ENCODE measurements around the gene CAPN2. TPM values are rescaled to one million over a fixed set of nuclear protein-coding genes. Genes with fewer than 3 reads are reported as not detected.

Gene CAPN2
- total RNA-seq, 1 donor from 2014 or later = 253 TPM

DNA sequence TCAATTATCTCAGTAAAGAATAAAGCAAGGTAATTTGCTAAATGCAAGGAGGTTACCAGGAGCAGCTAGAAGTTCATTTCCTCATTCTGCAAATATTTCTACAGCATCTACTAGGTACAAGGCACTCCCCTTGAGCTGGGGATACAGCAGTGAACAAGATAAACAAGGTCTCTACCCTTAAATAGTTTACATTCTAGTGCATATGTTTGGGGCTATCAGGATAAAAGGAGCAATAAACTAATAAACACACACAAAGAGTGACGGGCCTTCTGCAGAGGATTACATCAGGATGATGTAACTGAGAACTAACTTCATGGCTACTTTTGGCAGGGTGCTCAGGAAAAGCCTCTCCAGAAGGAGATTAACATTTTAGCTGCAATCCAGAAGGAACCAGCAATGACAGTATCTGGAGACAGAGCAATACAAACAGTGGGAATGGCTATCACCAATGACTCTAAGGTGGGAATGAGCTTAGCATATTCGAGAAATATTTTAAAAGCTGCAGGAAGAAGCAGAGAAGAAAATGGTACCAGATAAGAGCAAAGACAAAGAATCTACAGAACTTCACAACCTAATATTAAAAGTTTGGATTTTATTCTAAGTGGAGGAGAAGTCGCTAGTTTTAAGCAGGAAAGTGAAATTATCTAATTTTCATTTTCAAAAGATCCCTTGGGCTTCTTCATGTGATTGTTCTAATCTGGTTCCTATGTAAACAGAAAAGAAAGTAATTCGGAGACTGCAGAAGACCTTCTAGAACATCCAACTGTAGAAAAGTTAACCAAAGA lies 107.6 kb downstream of the CAPN2 start:
- H3K9me3 ChIP-seq = no peaks in the 10 kb centered on the region
- H3K27me3 ChIP-seq (ENCODE audit: low read depth) = no peaks in the 10 kb centered on the region
- intact Hi-C loops (cut with DNase I) = no loop called here
- H3K27ac ChIP-seq = peak overlapping the region; percentile 18
- DNase-seq = no peak
- peaks cover 44% of the 10 kb centered on the region for H3K4me1 ChIP-seq
- no peak overlapping the region for H3K4me3 ChIP-seq
- ATAC-seq = peak; percentile 51 to 53
- peaks cover 19% of the 10 kb centered on the region for H3K36me3 ChIP-seq
- no peak for TF ChIP-seq CTCF (IDR thresholded peaks at IDR 0.05)

DNA sequence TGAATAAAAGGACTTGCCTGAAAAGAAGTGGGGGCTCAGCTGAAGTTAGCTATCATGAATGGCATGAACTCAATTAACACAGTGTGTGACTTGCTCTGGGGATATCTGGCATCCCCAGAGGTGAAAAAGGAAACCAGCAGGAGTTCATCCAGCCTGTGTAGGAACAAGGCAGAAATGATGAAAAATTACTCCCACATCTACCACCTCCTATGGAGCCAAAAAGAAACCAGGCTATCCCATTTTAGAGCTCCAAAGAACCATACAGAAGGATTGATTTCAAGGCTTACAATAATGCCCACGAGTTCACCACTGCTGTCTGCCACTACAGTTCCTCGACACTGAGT lies 108.1 kb downstream of the CAPN2 start:
- Histone ChIP-seq H3K27ac (peak overlapping the region; percentile 18), H3K4me1 (peaks cover 47% of the 10 kb centered on the region), H3K4me3 (no peak overlapping the region), H3K27me3 (ENCODE audit: low read depth) (no peaks in the 10 kb centered on the region), H3K36me3 (peaks cover 19% of the 10 kb centered on the region), H3K9me3 (no peaks in the 10 kb centered on the region)
- intact Hi-C loops (cut with DNase I) = no loop called here
- no peak for TF ChIP-seq CTCF (IDR thresholded peaks at IDR 0.05)
- no peak for DNase-seq
- ATAC-seq = no peak

DNA sequence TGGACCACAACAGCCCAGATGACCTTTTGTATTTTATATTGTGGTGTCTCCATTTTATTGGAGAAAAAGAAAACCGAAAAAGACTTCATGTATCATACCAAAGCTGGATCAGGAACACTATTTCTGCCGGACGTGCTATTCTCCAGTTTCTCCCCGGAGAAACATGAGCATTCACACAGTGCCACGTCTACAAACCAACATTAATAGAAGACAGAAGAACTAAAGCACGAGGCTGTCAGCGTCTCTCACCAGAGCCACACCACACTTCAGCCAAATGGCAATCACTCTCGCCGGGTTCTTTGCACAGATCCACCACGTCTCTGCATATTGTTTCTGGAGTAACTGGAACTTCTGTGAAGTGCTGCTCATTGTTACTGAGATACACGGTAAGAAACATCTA lies 108.6 kb downstream of the CAPN2 start:
- ATAC-seq = no peak
- Histone ChIP-seq H3K27me3 (ENCODE audit: low read depth) (no peaks in the 10 kb centered on the region), H3K4me3 (no peak overlapping the region), H3K9me3 (no peaks in the 10 kb centered on the region), H3K27ac (no peak overlapping the region), H3K4me1 (peaks cover 47% of the 10 kb centered on the region), H3K36me3 (peaks cover 19% of the 10 kb centered on the region)
- no peak for DNase-seq
- no peak for TF ChIP-seq CTCF (IDR thresholded peaks at IDR 0.05)
- intact Hi-C loops (cut with DNase I) = no loop called here

DNA sequence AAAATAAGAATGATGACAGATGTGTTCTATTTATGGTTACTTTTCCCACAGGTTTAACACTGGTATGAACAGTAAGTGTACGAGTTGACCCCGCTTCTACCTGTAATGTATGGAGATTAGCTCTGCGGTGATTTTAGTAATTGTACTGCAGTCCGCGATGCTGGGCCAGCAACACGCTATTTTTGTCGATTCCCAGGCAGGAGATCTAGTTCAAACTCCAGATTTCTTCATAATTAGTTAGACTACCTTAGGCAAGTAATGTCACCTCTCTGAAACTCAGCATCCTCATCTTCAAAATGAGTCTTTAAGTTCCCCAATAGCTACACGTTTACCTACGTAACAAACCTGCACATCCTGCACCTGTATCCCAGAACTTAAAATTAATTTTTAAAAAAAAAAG lies 111.9 kb downstream of the CAPN2 start:
- Histone ChIP-seq H3K36me3 (peaks cover 19% of the 10 kb centered on the region), H3K4me3 (no peak overlapping the region), H3K27me3 (ENCODE audit: low read depth) (no peaks in the 10 kb centered on the region), H3K4me1 (peaks cover 58% of the 10 kb centered on the region), H3K9me3 (no peaks in the 10 kb centered on the region), H3K27ac (no peak overlapping the region)
- TF ChIP-seq CTCF (IDR thresholded peaks at IDR 0.05) = no peak
- no peak for ATAC-seq
- no peak for DNase-seq
- intact Hi-C loops (cut with DNase I) = no loop called here

- no peaks in the 10 kb centered on the region for H3K9me3 ChIP-seq
- no peak for TF ChIP-seq CTCF (IDR thresholded peaks at IDR 0.05)
- no peak overlapping the region for H3K27ac ChIP-seq
- DNase-seq (no peak), ATAC-seq (peak; percentile 20 to 28)
- peaks cover 16% of the 10 kb centered on the region for H3K36me3 ChIP-seq
- H3K27me3 ChIP-seq (ENCODE audit: low read depth) = no peaks in the 10 kb centered on the region
- H3K4me3 ChIP-seq = no peak overlapping the region
- intact Hi-C loops (cut with DNase I) = no loop called here
- H3K4me1 ChIP-seq = peaks cover 55% of the 10 kb centered on the region
Observed at GRCh38 chr1:223824712-223825111, 112.4 kb downstream of the CAPN2 start.

Other genes with a start within 250 kb of the CAPN2 start
- 70.6 TPM for gene CAPN8, start 46.8 kb upstream of the CAPN2 start, total RNA-seq
- 59.1 TPM for gene TP53BP2, start 133.4 kb downstream of the CAPN2 start, total RNA-seq

Data from lower lobe of right lung (tissue), 2 donors.